Glomerular endothelial cell (primary cell): ENCODE results near the gene SGF29. TPM values are rescaled to one million over a fixed set of nuclear protein-coding genes. Genes with fewer than 3 reads are reported as not detected.
A peak's percentile ranks its signal among the peaks of the same experiment; 100 is the strongest.

Source experiments
- DNase-seq: peaks from one replicate; pipeline ENCODE4 v3.0.0-alpha.2; 2011; ENCODE audit warnings: low read depth, low spot score; ENCODE audit errors: extremely low read depth
- total RNA-seq: library from RNA; depleted of rRNA; stranded (reverse); fragments of >200 nt; gene quantifications from 2 replicates; pipeline ENCODE4 v1.2.3, GENCODE V29; 2015

Gene SGF29
- total RNA-seq, result 9.2 and 14.3 TPM in 2 replicates

GRCh38 chr16:28553776-28554633 lies at the start of gene SGF29:
Gene SGF29, plus strand, starts transcription at chr16:28553920. Its CDS starts 27,150 bp downstream, at chr16:28581070.
- DNase-seq, result peak; percentile 57

GRCh38 chr16:28504707-28505404 lies 48.9 kb upstream of the SGF29 start:
- no peak for DNase-seq

GRCh38 chr16:28505489-28506137 lies 48.1 kb upstream of the SGF29 start:
- no peak for DNase-seq

- DNase-seq, result no peak
Measured at GRCh38 chr16:28511031-28511430, 42.7 kb upstream of the SGF29 start.

DNA sequence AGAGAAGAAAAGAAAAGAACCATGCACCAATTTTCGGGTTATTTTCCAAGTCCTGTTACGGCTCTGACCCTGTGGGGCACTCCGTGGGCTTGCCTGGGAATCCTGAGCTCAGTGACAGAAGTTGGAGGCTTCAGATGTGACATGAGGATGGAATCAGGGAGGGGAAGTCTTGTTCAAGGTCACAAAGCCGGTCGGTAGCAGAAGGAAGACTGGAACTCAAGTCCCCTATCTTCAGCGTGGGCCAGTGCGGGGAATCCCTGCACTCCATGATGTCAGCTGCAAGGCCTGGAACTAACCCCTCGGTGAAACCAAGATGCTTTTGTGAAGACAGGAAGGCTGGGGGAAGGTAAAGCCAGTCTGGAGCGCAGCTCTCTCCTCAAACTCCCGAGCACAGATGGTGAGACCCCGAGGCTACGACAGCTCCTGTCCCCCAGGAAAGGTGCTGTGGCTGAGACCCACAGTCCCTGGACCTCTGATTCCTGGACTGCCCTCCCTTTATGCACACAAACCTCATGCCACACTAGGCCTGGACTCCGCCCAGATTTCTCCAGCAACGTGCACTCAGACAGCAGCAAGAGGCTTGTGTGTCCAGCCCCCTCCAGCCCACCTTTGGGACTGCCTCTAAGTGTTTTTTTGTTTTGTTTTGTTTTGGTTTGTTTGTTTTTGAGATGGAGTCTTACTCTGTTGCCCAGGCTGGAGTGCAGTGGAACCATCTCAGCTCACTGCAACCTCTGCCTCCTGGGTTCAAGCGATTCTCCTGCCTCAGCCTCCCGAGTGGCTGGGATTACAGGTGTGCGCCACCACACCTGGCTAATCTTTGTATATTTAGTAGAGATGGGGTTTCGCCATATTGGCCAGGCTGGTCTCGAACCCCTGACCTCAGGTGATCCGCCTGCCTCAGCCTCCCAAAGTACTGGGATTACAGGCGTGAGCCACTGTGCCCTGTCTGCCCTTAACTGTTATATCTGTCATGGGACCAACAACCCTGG lies 41.6 kb upstream of the SGF29 start:
- DNase-seq, result no peak

DNA sequence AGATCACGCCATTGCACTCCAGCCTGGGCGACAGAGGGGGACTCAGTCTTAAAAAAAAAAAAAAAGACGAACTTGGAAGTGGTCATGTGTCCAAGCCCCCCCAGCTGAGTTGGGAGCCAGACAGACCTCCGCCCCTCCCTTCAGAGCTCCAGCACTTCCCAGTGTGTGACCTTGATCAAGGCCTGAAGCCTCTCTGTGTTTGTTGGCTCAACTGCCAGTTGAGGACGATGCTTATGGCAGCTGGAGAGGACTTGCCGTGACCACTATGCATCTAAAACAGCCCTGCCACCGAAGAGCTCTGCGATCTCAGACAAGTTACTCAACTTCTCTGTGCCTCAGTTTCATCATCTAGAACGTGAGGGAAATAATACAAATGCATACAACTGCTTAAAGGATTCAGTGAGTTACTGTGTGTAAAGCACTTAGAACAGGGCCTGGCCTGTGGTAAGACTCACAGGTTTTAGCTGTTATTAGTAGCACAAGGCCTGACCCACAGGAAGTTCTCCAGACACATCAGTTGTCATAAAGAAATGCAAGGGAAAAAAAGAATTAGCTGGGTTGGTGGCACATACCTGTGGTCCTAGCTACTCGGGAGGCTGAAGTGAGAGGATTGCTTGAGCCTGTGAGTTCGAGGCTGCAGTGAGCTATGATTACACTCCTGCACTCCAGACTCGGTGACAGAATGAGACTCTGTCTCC lies 40.1 kb upstream of the SGF29 start:
- no peak for DNase-seq

DNA sequence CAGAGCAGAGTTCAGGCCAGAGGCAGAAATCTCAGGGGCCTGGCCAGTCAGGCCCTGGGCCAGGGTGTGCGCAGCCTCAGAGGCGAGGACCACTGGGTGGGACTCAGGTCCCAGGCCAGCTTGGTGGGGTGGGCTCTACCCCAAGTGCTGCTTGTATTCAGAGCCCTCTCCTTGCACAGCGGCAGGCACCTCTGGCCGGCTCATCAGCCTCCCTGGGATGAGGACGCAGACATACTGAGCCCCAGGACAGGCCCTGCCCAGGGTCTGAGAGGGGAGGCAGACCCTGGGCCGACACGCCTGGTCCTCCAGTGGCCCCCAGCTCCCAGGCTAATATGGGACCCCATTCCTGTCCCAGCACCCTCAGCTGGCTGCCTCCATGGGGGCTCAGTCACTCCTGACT lies 39.5 kb upstream of the SGF29 start:
- DNase-seq, result no peak

- DNase-seq, result no peak
Measured at GRCh38 chr16:28520672-28521071, 33.0 kb upstream of the SGF29 start.

- no peak for DNase-seq
Measured at GRCh38 chr16:28521436-28521835, 32.3 kb upstream of the SGF29 start.

DNA sequence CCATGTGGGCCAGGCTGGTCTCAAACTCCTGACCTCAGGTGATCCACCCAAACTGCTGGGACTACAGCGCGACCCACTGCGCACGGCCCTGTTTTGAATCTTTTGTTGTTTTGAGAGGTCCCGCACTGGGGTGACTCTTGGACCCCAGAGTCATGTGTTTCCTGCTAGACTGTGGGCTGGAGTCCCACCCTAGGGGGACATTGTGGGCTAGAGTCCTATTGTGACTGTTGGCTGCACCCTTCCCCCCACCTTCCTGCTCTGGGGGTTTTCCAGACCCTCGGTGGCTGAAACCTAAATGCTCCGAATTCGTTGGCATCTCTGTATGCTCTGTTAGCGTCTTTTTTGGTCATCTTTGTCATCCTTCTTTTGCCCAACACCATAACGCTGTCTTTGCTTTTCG lies 30.9 kb upstream of the SGF29 start:
- DNase-seq, result no peak

- no peak for DNase-seq
Measured at GRCh38 chr16:28524681-28525171, 29.0 kb upstream of the SGF29 start.

- no peak for DNase-seq
Measured at GRCh38 chr16:28526201-28527099, 27.3 kb upstream of the SGF29 start.

GRCh38 chr16:28527100-28527785 lies 26.5 kb upstream of the SGF29 start:
- DNase-seq, result peak; percentile 14

DNA sequence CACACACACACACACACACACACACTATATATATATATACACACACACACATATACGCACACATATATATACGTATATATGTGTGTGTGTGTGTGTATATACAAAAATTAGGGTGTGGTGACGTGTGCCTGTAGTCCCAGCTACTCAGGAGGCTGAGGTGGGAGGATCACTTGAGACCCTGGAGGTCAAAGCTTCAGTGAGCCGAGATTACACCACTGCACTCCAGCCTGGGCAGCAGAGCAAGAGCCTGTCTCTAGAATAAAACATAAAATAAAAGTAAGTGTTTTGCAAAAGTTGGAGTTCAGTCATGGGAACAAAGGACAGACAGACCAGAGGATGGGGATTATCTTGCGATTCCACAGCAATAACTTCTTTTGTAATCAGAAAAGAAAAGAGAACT lies 25.7 kb upstream of the SGF29 start:
- no peak for DNase-seq

DNA sequence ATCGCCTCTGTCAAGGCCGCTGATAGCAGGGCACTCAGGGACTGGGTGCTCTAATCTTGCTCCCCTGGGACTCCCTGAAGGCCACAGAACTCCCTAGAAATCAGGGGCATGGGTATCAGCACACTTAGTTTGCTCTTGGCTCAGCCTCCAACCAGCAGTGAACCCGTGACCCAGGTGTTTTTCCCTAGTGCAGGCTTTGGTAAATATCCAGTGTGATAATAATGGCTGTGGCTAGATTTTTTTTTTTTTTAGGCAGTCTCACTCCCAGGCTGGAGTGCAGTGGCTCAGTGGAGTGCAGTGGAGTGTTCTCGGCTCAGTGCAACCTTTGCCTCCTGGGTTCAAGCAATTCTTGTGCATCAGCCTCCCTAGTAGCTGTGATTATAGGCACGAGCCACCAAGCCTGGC lies 25.3 kb upstream of the SGF29 start:
- DNase-seq, result no peak

- no peak for DNase-seq
Measured at GRCh38 chr16:28529124-28529523, 24.6 kb upstream of the SGF29 start.

DNA sequence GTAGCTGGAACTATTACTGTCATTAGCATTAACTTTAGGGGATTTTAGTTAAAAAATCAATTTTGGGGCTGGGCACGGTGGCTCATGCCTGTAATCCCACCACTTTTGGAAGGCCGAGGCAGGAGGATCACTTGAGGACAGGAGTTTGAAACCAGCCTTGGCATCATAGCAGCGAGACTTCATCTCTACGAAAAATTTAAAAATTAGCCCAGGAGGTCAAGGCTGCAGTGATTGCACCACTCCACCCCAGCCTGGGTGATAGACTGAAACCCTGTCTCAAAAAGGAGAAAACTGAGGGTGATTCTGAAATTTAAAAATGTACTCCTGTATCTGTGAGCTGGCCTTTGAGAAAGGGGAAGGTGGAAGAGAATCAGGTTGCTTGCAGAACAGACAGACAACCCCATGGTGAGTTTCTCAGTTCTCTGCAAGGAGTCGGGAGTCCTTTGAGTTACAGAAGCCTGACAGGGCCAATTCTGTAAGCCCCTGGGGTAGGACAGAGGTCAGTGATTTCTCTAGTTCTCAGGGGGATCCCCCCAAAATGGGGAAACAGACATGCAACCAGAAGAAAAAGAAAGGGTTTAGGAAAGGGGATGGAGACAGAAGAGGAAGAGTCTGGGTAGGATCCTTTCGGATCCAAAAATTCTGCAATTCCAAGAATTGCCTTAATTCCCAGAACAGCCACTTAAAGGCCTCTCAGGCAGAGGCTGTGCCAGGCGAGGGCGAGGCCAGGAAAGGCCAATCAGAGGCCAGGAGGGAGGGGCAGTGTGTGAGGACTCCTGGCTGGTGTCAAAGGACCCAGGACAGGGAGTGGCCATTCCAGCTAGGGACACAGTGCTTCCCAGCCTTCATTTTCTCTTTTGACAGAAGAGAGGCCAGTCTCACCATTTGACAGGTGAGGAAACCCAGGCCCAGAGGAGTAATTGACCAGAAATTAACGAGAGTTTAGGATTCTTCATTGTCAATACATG lies 21.7 kb upstream of the SGF29 start:
- DNase-seq, result no peak
